GM12892 (cell line): ENCODE results near the gene PDGFA.

Experiments used
- DNase-seq: peaks from one replicate; pipeline ENCODE4 v3.0.0; 2011; ENCODE audit not compliant: insufficient read length
- FAIRE-seq: peaks from 2 replicates; lab custom pipeline; 2011; peaks lifted over from hg19 to GRCh38; lab: Jason Lieb, UNC
- POLR2A ChIP-seq: IDR thresholded peaks from 2 replicates; pipeline ENCODE4 v1.6.1; 2011; ENCODE audit warnings: low read depth, low read length, control low read depth
- POLR2AphosphoS5 ChIP-seq: IDR thresholded peaks from 2 replicates; pipeline ENCODE4 v1.6.1; 2011; ENCODE audit warnings: low read depth, low read length, control low read depth
- TAF1 ChIP-seq: IDR thresholded peaks from 2 replicates; pipeline ENCODE4 v1.6.1; 2011; ENCODE audit warnings: low read depth, mild to moderate bottlenecking, control low read depth, low read length, borderline replicate concordance

Gene PDGFA

GRCh38 chr7:550881-551614 lies 31.4 kb upstream of the PDGFA start:
- FAIRE-seq (no peak), DNase-seq (no peak)
- TF ChIP-seq POLR2AphosphoS5 (no peak), POLR2A (no peak), TAF1 (no peak)

- no peak for TF ChIP-seq POLR2A
- no peak for TF ChIP-seq TAF1
- no peak for TF ChIP-seq POLR2AphosphoS5
- DNase-seq (no peak), FAIRE-seq (no peak)
These were observed 30.4 kb upstream of the PDGFA start for GRCh38 chr7:549891-550625.

- TF ChIP-seq POLR2A = no peak
- TF ChIP-seq POLR2AphosphoS5 = no peak
- no peak for TF ChIP-seq TAF1
- FAIRE-seq = no peak
- no peak for DNase-seq
These were observed 29.6 kb upstream of the PDGFA start for GRCh38 chr7:549066-549890.

- DNase-seq (no peak), FAIRE-seq (no peak)
- TF ChIP-seq POLR2A = no peak
- TF ChIP-seq POLR2AphosphoS5 = no peak
- no peak for TF ChIP-seq TAF1
These were observed 28.8 kb upstream of the PDGFA start for GRCh38 chr7:548401-548800.

- FAIRE-seq (no peak), DNase-seq (no peak)
- TF ChIP-seq POLR2A (no peak), TAF1 (no peak), POLR2AphosphoS5 (no peak)
These were observed 25.8 kb upstream of the PDGFA start for GRCh38 chr7:545470-545869.

DNA sequence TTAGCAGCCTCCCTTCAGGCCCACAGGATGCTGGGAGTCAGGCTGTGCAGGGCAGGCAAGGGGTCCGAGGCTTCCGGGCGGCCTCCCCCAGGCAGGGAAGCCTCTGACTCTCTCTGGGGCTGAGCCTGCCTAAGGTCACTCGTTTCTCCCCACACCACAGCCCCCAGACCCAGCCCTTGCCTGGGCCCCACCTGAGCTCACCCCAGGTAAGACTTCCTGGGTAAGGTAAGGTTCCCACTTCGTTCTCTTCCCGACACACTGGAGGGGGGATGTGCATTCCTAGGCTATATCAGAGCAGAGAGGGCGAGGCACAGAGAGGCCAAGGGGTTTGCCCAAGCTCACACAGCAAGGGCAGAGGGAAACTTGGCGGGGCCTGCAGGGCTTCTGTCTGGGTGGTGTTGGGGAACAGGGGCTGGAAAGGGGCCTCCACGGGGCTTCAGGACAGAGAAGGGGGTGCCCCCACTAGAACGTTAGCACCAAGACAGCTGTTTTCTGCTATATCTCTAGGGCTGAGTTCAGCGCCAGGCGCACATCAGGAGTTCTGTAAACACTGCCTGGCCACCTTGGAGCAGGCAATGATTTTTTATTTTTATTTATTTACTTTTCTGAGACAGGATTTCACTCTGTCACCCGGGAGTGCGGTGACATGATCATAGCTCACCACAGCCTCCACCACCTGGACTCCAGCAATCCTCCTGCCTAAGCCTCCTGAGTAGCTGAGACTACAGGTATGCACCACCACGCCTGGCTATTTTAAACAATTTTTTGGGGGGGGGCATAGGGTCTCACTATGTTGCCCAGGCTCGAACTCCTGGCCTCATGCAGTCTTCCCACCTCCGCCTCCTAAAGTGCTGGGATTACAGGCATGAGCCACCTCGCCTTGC lies 24.9 kb upstream of the PDGFA start:
- DNase-seq (no peak), FAIRE-seq (no peak)

GRCh38 chr7:543501-544337 lies 24.1 kb upstream of the PDGFA start:
- no peak for DNase-seq
- no peak for FAIRE-seq
- no peak for TF ChIP-seq POLR2AphosphoS5
- TF ChIP-seq POLR2A = no peak
- TF ChIP-seq TAF1 = no peak

More for the DNA sequence above, 24.9 kb upstream of the PDGFA start:
- TF ChIP-seq POLR2AphosphoS5 (no peak), TAF1 (no peak), POLR2A (no peak)

DNA sequence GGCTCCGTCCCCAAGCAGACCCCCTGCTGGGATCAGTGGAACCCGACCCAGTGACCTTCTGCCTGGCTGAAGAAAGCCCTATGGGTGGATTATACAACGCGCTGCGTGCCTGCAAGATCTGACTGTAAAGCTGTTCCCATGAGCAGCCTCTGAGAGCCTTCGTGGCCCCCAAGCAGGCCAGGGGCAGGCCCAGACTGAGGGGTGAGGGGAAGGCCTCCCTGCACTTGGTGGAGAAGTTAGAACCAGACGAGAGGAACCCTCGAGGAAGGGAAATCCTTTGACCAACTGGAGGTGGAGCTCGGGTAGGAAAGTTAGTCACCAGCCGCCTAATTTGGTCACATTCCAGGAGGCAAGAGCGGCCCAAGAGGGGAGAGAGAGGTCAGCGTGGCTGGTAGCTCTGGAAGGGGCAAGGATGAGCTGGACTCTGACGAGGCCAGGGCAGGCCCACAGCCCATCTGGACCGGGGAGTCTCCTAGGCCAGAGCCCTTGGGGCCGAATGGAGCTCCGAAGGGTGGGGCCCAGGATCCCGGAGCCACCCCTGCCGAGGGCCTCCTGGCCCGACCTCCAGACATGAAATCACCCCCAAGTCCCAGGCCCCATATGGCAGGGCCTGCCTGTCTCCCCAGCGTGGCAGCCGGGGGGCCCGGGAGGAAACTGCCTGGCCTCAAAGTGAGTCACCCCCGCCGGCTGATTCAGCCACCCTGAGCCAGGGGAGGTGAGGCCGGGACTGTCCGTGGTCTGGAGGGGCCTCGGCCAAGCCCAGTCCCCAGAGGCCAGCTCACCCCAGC lies 23.3 kb upstream of the PDGFA start:
- TF ChIP-seq POLR2A (no peak), POLR2AphosphoS5 (no peak), TAF1 (no peak)
- DNase-seq (no peak), FAIRE-seq (no peak)

GRCh38 chr7:542131-542712 lies 22.6 kb upstream of the PDGFA start:
- no peak for FAIRE-seq
- TF ChIP-seq TAF1 = no peak
- no peak for TF ChIP-seq POLR2A
- TF ChIP-seq POLR2AphosphoS5 = no peak
- no peak for DNase-seq
